ENCODE results near the gene VSX2. TPM values are rescaled to one million over a fixed set of nuclear protein-coding genes. Genes with fewer than 3 reads are reported as not detected.

Gene VSX2
- total and polyA plus RNA-seq, 2 experiments from 2014 or later: not detected

DNA sequence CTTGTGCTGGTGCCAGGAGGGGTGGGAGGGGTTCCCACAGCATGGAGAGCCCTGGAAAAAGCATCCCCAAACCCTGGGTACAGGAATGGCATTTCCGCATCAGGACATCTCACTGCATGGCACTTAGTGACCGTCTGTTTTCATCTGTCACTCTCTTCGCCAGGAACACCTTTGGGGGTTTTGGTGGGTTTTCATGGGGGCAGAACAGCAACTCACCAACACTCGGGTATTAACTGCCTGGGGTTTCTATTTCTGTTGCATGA, 3.5 kb downstream of the VSX2 start:
- Histone ChIP-seq H3K4me1 (ENCODE audit: insufficient read depth) (peaks cover 15% of the 10 kb centered on the region), H3K36me3 (replicated peaks; ENCODE audit: insufficient read depth, low read depth) (no peaks in the 10 kb centered on the region), H2AFZ (no peak overlapping the region), H3K79me2 (no peaks in the 10 kb centered on the region), H3K9me3 (ENCODE audit: low read depth) (no peaks in the 10 kb centered on the region), H4K20me1 (ENCODE audit: insufficient read depth, poor library complexity, severe bottlenecking) (no peaks in the 10 kb centered on the region), H3K4me2 (no peak overlapping the region), H3K27ac (no peak overlapping the region), H3K9me2 (replicated peaks; ENCODE audit: insufficient read depth) (no peaks in the 10 kb centered on the region), H3K27me3 (peaks cover 99% of the 10 kb centered on the region), H3K4me3 (no peak overlapping the region)
- no peak for DNase-seq (ENCODE audit: low spot score)
- 33% methylated on average over 4 of the region's 4 CpGs for WGBS (ENCODE audit: low lambda C conversion rate, missing lambda C conversion rate)
- TF ChIP-seq EZH2 (IDR thresholded peaks at IDR 0.05; ENCODE audit: borderline replicate concordance) (peak; percentile 61), EZH2phosphoT487 (IDR thresholded peaks at IDR 0.05; ENCODE audit: low read depth, severe bottlenecking, unreplicated experiment) (peak; percentile 15)
- TF ChIP-seq, protein P1, sequence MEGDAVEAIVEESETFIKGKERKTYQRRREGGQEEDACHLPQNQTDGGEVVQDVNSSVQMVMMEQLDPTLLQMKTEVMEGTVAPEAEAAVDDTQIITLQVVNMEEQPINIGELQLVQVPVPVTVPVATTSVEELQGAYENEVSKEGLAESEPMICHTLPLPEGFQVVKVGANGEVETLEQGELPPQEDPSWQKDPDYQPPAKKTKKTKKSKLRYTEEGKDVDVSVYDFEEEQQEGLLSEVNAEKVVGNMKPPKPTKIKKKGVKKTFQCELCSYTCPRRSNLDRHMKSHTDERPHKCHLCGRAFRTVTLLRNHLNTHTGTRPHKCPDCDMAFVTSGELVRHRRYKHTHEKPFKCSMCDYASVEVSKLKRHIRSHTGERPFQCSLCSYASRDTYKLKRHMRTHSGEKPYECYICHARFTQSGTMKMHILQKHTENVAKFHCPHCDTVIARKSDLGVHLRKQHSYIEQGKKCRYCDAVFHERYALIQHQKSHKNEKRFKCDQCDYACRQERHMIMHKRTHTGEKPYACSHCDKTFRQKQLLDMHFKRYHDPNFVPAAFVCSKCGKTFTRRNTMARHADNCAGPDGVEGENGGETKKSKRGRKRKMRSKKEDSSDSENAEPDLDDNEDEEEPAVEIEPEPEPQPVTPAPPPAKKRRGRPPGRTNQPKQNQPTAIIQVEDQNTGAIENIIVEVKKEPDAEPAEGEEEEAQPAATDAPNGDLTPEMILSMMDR (IDR thresholded peaks at IDR 0.05; ENCODE audit: poor library complexity): no peak

- Histone ChIP-seq H3K4me3 (no peak overlapping the region), H3K27ac (no peak overlapping the region), H3K36me3 (replicated peaks; ENCODE audit: insufficient read depth, low read depth) (no peaks in the 10 kb centered on the region), H3K79me2 (no peaks in the 10 kb centered on the region), H2AFZ (no peak overlapping the region), H3K9me2 (replicated peaks; ENCODE audit: insufficient read depth) (no peaks in the 10 kb centered on the region), H4K20me1 (ENCODE audit: insufficient read depth, poor library complexity, severe bottlenecking) (no peaks in the 10 kb centered on the region), H3K4me1 (ENCODE audit: insufficient read depth) (peaks cover 15% of the 10 kb centered on the region), H3K9me3 (ENCODE audit: low read depth) (no peaks in the 10 kb centered on the region), H3K4me2 (no peak overlapping the region), H3K27me3 (peaks cover 99% of the 10 kb centered on the region)
- no peak for TF ChIP-seq EZH2phosphoT487 (IDR thresholded peaks at IDR 0.05; ENCODE audit: low read depth, severe bottlenecking, unreplicated experiment)
- no peak for DNase-seq (ENCODE audit: low spot score)
- 39% methylated on average over 5 of the region's 5 CpGs for WGBS (ENCODE audit: low lambda C conversion rate, missing lambda C conversion rate)
These were observed 3.8 kb downstream of the VSX2 start for GRCh38 chr14:74243051-74243450.

GRCh38 chr14:74244115-74244514, 4.9 kb downstream of the VSX2 start:
- DNase-seq (ENCODE audit: low spot score): no peak
- H3K4me1 ChIP-seq (ENCODE audit: insufficient read depth): peaks cover 15% of the 10 kb centered on the region
- H3K4me2 ChIP-seq: no peak overlapping the region
- no peak overlapping the region for H2AFZ ChIP-seq
- TF ChIP-seq, protein P1 (IDR thresholded peaks at IDR 0.05; ENCODE audit: poor library complexity): no peak
- TF ChIP-seq EZH2 (IDR thresholded peaks at IDR 0.05; ENCODE audit: borderline replicate concordance) (no peak), EZH2phosphoT487 (IDR thresholded peaks at IDR 0.05; ENCODE audit: low read depth, severe bottlenecking, unreplicated experiment) (no peak)
- no peaks in the 10 kb centered on the region for H4K20me1 ChIP-seq (ENCODE audit: insufficient read depth, poor library complexity, severe bottlenecking)
- no peaks in the 10 kb centered on the region for H3K36me3 ChIP-seq (replicated peaks; ENCODE audit: insufficient read depth, low read depth)
- H3K9me3 ChIP-seq (ENCODE audit: low read depth): no peaks in the 10 kb centered on the region
- no peaks in the 10 kb centered on the region for H3K79me2 ChIP-seq
- H3K27ac ChIP-seq: no peak overlapping the region
- H3K9me2 ChIP-seq (replicated peaks; ENCODE audit: insufficient read depth): no peaks in the 10 kb centered on the region
- 33% methylated on average over 3 of the region's 3 CpGs for WGBS (ENCODE audit: low lambda C conversion rate, missing lambda C conversion rate)
- H3K4me3 ChIP-seq: no peak overlapping the region
- peaks cover 89% of the 10 kb centered on the region for H3K27me3 ChIP-seq

DNA sequence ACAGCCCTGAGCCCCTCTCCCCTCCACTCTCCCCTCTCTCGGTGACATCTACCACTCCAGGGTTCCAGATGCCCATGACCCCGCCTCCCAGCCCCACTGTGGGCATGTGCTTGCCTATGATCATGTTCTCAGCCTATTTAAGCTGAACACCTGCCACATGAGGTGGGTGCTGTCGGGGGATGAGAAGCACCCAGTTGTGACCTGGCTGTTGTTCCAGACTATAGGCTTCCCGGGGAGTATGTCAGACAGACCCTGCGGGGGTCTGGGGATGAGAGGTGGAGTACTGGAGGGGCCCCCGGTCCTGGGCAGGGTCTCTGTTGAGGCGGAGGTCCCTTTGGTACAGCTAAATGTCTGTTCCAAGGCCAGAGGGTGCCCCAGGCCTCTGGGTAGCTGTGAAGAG, 6.0 kb downstream of the VSX2 start:
- Histone ChIP-seq H3K4me2 (no peak overlapping the region), H3K9me2 (replicated peaks; ENCODE audit: insufficient read depth) (no peaks in the 10 kb centered on the region), H3K4me3 (no peak overlapping the region), H3K27me3 (peaks cover 77% of the 10 kb centered on the region), H3K4me1 (ENCODE audit: insufficient read depth) (peaks cover 13% of the 10 kb centered on the region), H3K36me3 (replicated peaks; ENCODE audit: insufficient read depth, low read depth) (no peaks in the 10 kb centered on the region), H2AFZ (no peak overlapping the region), H3K9me3 (ENCODE audit: low read depth) (no peaks in the 10 kb centered on the region), H3K27ac (no peak overlapping the region), H3K79me2 (no peaks in the 10 kb centered on the region), H4K20me1 (ENCODE audit: insufficient read depth, poor library complexity, severe bottlenecking) (no peaks in the 10 kb centered on the region)
- DNase-seq (ENCODE audit: low spot score): no peak
- 76% methylated on average over 6 of the region's 7 CpGs for WGBS (ENCODE audit: low lambda C conversion rate, missing lambda C conversion rate)
- no peak for TF ChIP-seq EZH2phosphoT487 (IDR thresholded peaks at IDR 0.05; ENCODE audit: low read depth, severe bottlenecking, unreplicated experiment)
- TF ChIP-seq EZH2 (IDR thresholded peaks at IDR 0.05; ENCODE audit: borderline replicate concordance): no peak
- TF ChIP-seq, protein P1 (IDR thresholded peaks at IDR 0.05; ENCODE audit: poor library complexity): no peak
